HepG2 (cell line): ENCODE results near the gene ATP10A. TPM values are rescaled to one million over a fixed set of nuclear protein-coding genes. Genes with fewer than 3 reads are reported as not detected.

ENCODE experiments used
- CREB3 ChIP-seq: sonication (generic); formaldehyde crosslinking; IDR thresholded peaks from 2 replicates; pipeline ENCODE4 v1.5.0; 2020; ENCODE audit warnings: missing genetic modification reagents
- KLF15 ChIP-seq: sonication (generic); formaldehyde crosslinking; IDR thresholded peaks from 2 replicates; pipeline ENCODE4 v1.8.1; 2023; ENCODE audit warnings: borderline replicate concordance, mild to moderate bottlenecking, inconsistent platforms, missing genetic modification reagents, mixed read lengths
- MED1 ChIP-seq: sonication (generic); formaldehyde crosslinking; IDR thresholded peaks from 2 replicates; pipeline ENCODE4 v1.4.0; 2020; ENCODE audit warnings: missing genetic modification reagents
- ZKSCAN8 ChIP-seq: IDR thresholded peaks from 2 replicates; pipeline ENCODE4 v1.6.1; 2016; ENCODE audit warnings: borderline replicate concordance, missing genetic modification reagents, missing compliant biosample characterization
- ZNF768 ChIP-seq: sonication (generic); formaldehyde crosslinking; IDR thresholded peaks from 2 replicates; pipeline ENCODE4 v1.4.0; 2020; ENCODE audit warnings: missing genetic modification reagents
- ZSCAN29 ChIP-seq: sonication (generic); formaldehyde crosslinking; conservative IDR thresholded peaks from 2 replicates; pipeline ENCODE4 v1.4.0; 2020; ENCODE audit warnings: mild to moderate bottlenecking, missing genetic modification reagents
- polyA plus RNA-seq, 8 experiments: library from polyadenylated mRNA; depleted of rRNA in 3 of 8; stranded (reverse) in 7 of 8; unstranded in 1 of 8; fragments of >200 nt; fragmentation: Illumina TruSeq in 4 of 8; extraction: Trizol in 4 of 8; gene quantifications; 2 replicates each; pipeline versions ENCODE4 v1.2.1 to v1.2.3, GENCODE V29; 2011 to 2016; ENCODE audit warnings: low read depth in 4 of 8, missing spikeins in 1 of 8, mixed read lengths in 1 of 8; ENCODE audit not compliant: insufficient read depth in 1 of 8
- total RNA-seq, 5 experiments: library from RNA; depleted of rRNA; stranded (reverse); fragments of >200 nt; fragmentation: Illumina TruSeq; extraction: Trizol; gene quantifications; 2 replicates each; pipeline ENCODE4 v1.2.3, GENCODE V29; 2016; ENCODE audit warnings: low read depth in 1 of 5
- TF ChIP-seq, protein P1 (sequence below): sonication (generic); formaldehyde crosslinking; IDR thresholded peaks from 2 replicates; pipeline ENCODE4 v1.8.0; 2022; ENCODE audit warnings: mild to moderate bottlenecking, missing genetic modification reagents, moderate library complexity
- TF ChIP-seq, protein P2 (sequence below), 2 experiments: sonication (generic) in 1 of 2; formaldehyde crosslinking in 1 of 2; IDR thresholded peaks; 2 replicates each; pipeline versions ENCODE4 v1.4.0 to v1.6.1; 2016 to 2020; ENCODE audit warnings: borderline replicate concordance in 1 of 2, low read depth in 1 of 2, mild to moderate bottlenecking in 1 of 2, missing genetic modification reagents in 1 of 2

The ATP10A gene
- total and polyA plus RNA-seq, 2 of the 13 experiments (the other 11 are each of a cell fraction or from before 2014, with no cell fraction given): 0.58 to 4.2 TPM

- TF ChIP-seq KLF15 (CRISPR knock-in tag) (no peak), ZNF768 (CRISPR knock-in tag) (no peak), ZSCAN29 (CRISPR knock-in tag) (no peak), ZKSCAN8 (CRISPR knock-in tag) (no peak), MED1 (CRISPR knock-in tag) (no peak), CREB3 (no peak)
- TF ChIP-seq, protein P1, sequence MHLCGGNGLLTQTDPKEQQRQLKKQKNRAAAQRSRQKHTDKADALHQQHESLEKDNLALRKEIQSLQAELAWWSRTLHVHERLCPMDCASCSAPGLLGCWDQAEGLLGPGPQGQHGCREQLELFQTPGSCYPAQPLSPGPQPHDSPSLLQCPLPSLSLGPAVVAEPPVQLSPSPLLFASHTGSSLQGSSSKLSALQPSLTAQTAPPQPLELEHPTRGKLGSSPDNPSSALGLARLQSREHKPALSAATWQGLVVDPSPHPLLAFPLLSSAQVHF: no peak
- TF ChIP-seq, protein P2, sequence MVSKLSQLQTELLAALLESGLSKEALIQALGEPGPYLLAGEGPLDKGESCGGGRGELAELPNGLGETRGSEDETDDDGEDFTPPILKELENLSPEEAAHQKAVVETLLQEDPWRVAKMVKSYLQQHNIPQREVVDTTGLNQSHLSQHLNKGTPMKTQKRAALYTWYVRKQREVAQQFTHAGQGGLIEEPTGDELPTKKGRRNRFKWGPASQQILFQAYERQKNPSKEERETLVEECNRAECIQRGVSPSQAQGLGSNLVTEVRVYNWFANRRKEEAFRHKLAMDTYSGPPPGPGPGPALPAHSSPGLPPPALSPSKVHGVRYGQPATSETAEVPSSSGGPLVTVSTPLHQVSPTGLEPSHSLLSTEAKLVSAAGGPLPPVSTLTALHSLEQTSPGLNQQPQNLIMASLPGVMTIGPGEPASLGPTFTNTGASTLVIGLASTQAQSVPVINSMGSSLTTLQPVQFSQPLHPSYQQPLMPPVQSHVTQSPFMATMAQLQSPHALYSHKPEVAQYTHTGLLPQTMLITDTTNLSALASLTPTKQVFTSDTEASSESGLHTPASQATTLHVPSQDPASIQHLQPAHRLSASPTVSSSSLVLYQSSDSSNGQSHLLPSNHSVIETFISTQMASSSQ (IDR thresholded peaks at IDR 0.05; ENCODE audit: low read depth): no peak
- TF ChIP-seq, protein P2 (CRISPR knock-in tag; IDR thresholded peaks at IDR 0.05; ENCODE audit: borderline replicate concordance): no peak
Measured at GRCh38 chr15:25684521-25685431, 178.4 kb downstream of the ATP10A start (continued).
